IPS DF 6.9 (cell line): ENCODE data around the gene COL23A1.

Experiments
- DNase-seq: peaks from one replicate; pipeline ENCODE4 v3.0.0-alpha.2; 2013; ENCODE audit warnings: low read depth, low spot score
- H3K27ac ChIP-seq: one replicate; pipeline ENCODE4 v1.5.1; 2013; ENCODE audit warnings: low read length, control low read depth
- H3K27me3 ChIP-seq: 2 replicates; pipeline ENCODE4 v1.6.1; 2013; ENCODE audit warnings: mild to moderate bottlenecking, low read length; ENCODE audit not compliant: control insufficient read depth, insufficient read depth
- H3K36me3 ChIP-seq: 2 replicates; pipeline ENCODE4 v1.6.1; 2013; ENCODE audit warnings: low read length; ENCODE audit not compliant: control insufficient read depth, insufficient read depth
- H3K4me1 ChIP-seq: 2 replicates; pipeline ENCODE4 v1.6.1; 2013; ENCODE audit warnings: low read length; ENCODE audit not compliant: control insufficient read depth, insufficient read depth
- H3K4me3 ChIP-seq: 2 replicates; pipeline ENCODE4 v1.5.1; 2013; ENCODE audit warnings: mild to moderate bottlenecking, low read length
- H3K9me3 ChIP-seq: 2 replicates; pipeline ENCODE4 v1.6.1; 2013; ENCODE audit warnings: low read length, inconsistent platforms; ENCODE audit not compliant: control insufficient read depth, insufficient read depth
- WGBS: extraction: QIAGEN DNeasy Blood & Tissue Kit; methylation state at CpG from one replicate; pipeline ENCODE4 v1.1.7; 2013; ENCODE audit warnings: mixed read lengths, missing lambda C conversion rate; ENCODE audit not compliant: insufficient read length, insufficient coverage; 5-methylcytosine and 5-hydroxymethylcytosine counted together

COL23A1 gene

GRCh38 chr5:178522361-178522760 lies 67.8 kb downstream of the COL23A1 start:
- H3K36me3 ChIP-seq = no peaks in the 10 kb centered on the region
- no CpG with 5 or more reads among the region's 14 CpGs for WGBS
- H3K9me3 ChIP-seq = no peaks in the 10 kb centered on the region
- no peak for DNase-seq
- H3K4me1 ChIP-seq = peaks cover 8% of the 10 kb centered on the region
- H3K27ac ChIP-seq = no peak overlapping the region
- no peaks in the 10 kb centered on the region for H3K27me3 ChIP-seq
- no peak overlapping the region for H3K4me3 ChIP-seq

GRCh38 chr5:178520851-178521250 lies 69.3 kb downstream of the COL23A1 start:
- no peaks in the 10 kb centered on the region for H3K27me3 ChIP-seq
- no peak overlapping the region for H3K4me3 ChIP-seq
- H3K36me3 ChIP-seq = no peaks in the 10 kb centered on the region
- no peak overlapping the region for H3K27ac ChIP-seq
- H3K9me3 ChIP-seq = no peaks in the 10 kb centered on the region
- H3K4me1 ChIP-seq = no peaks in the 10 kb centered on the region
- no CpG with 5 or more reads among the region's 4 CpGs for WGBS
- DNase-seq = no peak

- H3K4me3 ChIP-seq = no peak overlapping the region
- H3K27ac ChIP-seq = no peak overlapping the region
- no peaks in the 10 kb centered on the region for H3K27me3 ChIP-seq
- no peaks in the 10 kb centered on the region for H3K4me1 ChIP-seq
- no CpG with 5 or more reads among the region's 2 CpGs for WGBS
- H3K9me3 ChIP-seq = no peaks in the 10 kb centered on the region
- no peaks in the 10 kb centered on the region for H3K36me3 ChIP-seq
- DNase-seq = no peak
Measured at GRCh38 chr5:178519804-178520203, 70.4 kb downstream of the COL23A1 start.

GRCh38 chr5:178519155-178519554 lies 71.0 kb downstream of the COL23A1 start:
- H3K9me3 ChIP-seq = no peaks in the 10 kb centered on the region
- no peaks in the 10 kb centered on the region for H3K4me1 ChIP-seq
- no peaks in the 10 kb centered on the region for H3K36me3 ChIP-seq
- no peak overlapping the region for H3K4me3 ChIP-seq
- no CpG with 5 or more reads among the region's 6 CpGs for WGBS
- H3K27ac ChIP-seq = no peak overlapping the region
- H3K27me3 ChIP-seq = no peaks in the 10 kb centered on the region
- no peak for DNase-seq

GRCh38 chr5:178516504-178517235 lies 73.5 kb downstream of the COL23A1 start:
- no peak overlapping the region for H3K4me3 ChIP-seq
- no CpG with 5 or more reads among the region's 14 CpGs for WGBS
- H3K36me3 ChIP-seq = no peaks in the 10 kb centered on the region
- H3K9me3 ChIP-seq = no peaks in the 10 kb centered on the region
- H3K4me1 ChIP-seq = no peaks in the 10 kb centered on the region
- H3K27me3 ChIP-seq = no peaks in the 10 kb centered on the region
- no peak for DNase-seq
- no peak overlapping the region for H3K27ac ChIP-seq

GRCh38 chr5:178515776-178516503 lies 74.3 kb downstream of the COL23A1 start:
- no CpG with 5 or more reads among the region's 23 CpGs for WGBS
- no peak overlapping the region for H3K4me3 ChIP-seq
- DNase-seq = no peak
- no peak overlapping the region for H3K27ac ChIP-seq
- no peaks in the 10 kb centered on the region for H3K27me3 ChIP-seq
- no peaks in the 10 kb centered on the region for H3K9me3 ChIP-seq
- no peaks in the 10 kb centered on the region; the same call in 1 of the 2 replicates for H3K4me1 ChIP-seq
- no peaks in the 10 kb centered on the region for H3K36me3 ChIP-seq

GRCh38 chr5:178514851-178515418 lies 75.3 kb downstream of the COL23A1 start:
- H3K36me3 ChIP-seq = no peaks in the 10 kb centered on the region
- no peaks in the 10 kb centered on the region for H3K27me3 ChIP-seq
- no CpG with 5 or more reads among the region's 6 CpGs for WGBS

GRCh38 chr5:178511172-178511571 lies 79.0 kb downstream of the COL23A1 start:
- H3K27ac ChIP-seq = no peak overlapping the region
- no CpG with 5 or more reads among the region's 3 CpGs for WGBS
- H3K9me3 ChIP-seq = no peaks in the 10 kb centered on the region
- no peak overlapping the region for H3K4me3 ChIP-seq
- no peaks in the 10 kb centered on the region for H3K36me3 ChIP-seq
- no peaks in the 10 kb centered on the region; the same call in 1 of the 2 replicates for H3K4me1 ChIP-seq
- DNase-seq = no peak
- H3K27me3 ChIP-seq = no peaks in the 10 kb centered on the region

More at GRCh38 chr5:178514851-178515418, 75.3 kb downstream of the COL23A1 start:
- H3K27ac ChIP-seq = no peak overlapping the region
- H3K4me1 ChIP-seq = no peaks in the 10 kb centered on the region; the same call in 1 of the 2 replicates
- H3K4me3 ChIP-seq = no peak overlapping the region
- DNase-seq = no peak
- H3K9me3 ChIP-seq = no peaks in the 10 kb centered on the region

- H3K4me3 ChIP-seq = no peak overlapping the region
- no CpG with 5 or more reads among the region's 15 CpGs for WGBS
- DNase-seq = no peak
Measured at GRCh38 chr5:178509491-178510057, 80.6 kb downstream of the COL23A1 start.

GRCh38 chr5:178507151-178507932 lies 82.9 kb downstream of the COL23A1 start:
- H3K27me3 ChIP-seq = no peaks in the 10 kb centered on the region
- H3K36me3 ChIP-seq = no peaks in the 10 kb centered on the region
- H3K27ac ChIP-seq = no peak overlapping the region
- WGBS = no CpG with 5 or more reads among the region's 12 CpGs
- no peak overlapping the region for H3K4me3 ChIP-seq
- no peaks in the 10 kb centered on the region; the same call in 1 of the 2 replicates for H3K4me1 ChIP-seq
- H3K9me3 ChIP-seq = no peaks in the 10 kb centered on the region
- DNase-seq = no peak

More at GRCh38 chr5:178509491-178510057, 80.6 kb downstream of the COL23A1 start:
- H3K4me1 ChIP-seq = no peaks in the 10 kb centered on the region; the same call in 1 of the 2 replicates
- no peaks in the 10 kb centered on the region for H3K9me3 ChIP-seq
- H3K27me3 ChIP-seq = no peaks in the 10 kb centered on the region
- H3K36me3 ChIP-seq = no peaks in the 10 kb centered on the region
- no peak overlapping the region for H3K27ac ChIP-seq
